ENCODE measurements around the gene SPDEF.

DNA sequence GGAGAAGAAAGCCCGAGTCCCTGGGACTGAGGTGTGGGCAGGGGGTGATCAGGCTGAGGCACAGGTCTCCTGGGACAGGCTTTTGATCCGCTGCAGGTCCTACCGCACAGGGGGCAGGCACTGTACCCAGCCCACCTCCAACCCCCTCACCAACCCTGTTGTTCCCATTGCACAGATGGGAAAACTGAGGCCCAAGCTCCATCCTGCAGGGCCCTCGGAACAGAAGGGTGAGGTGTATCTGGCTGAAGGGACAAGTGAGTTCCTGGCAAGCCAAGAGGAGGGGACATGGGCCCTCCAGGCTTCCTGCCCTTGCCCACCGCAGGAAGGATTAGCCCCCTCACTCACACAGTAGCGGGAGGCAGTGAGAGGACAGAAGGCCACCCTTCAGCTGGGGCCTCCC, 16.5 kb upstream of the SPDEF start:
- TF ChIP-seq POLR2A (IDR thresholded peaks at IDR 0.05; ENCODE audit: low read depth, low read length) (no peak), TAF1 (IDR thresholded peaks at IDR 0.05; ENCODE audit: low read depth, low read length) (no peak), POLR2AphosphoS5 (IDR thresholded peaks at IDR 0.05; ENCODE audit: low read depth, low read length) (no peak), POU2F2 (IDR thresholded peaks at IDR 0.05; ENCODE audit: low read depth, low read length) (no peak), SPI1 (IDR thresholded peaks at IDR 0.05; ENCODE audit: low read depth, low read length) (no peak)

Data from GM12891 (cell line).